K562 (cell line): Measurements from ENCODE around the gene MEGF9. TPM values are rescaled to one million over a fixed set of nuclear protein-coding genes. Genes with fewer than 3 reads are reported as not detected.
A peak's percentile ranks its signal among the peaks of the same experiment; 100 is the strongest.

Source experiments
- ARNT ChIP-seq, 2 experiments: fragments of 450-650 bp; IDR thresholded peaks; 2 replicates each; pipeline ENCODE4 v1.6.1; 2016; ENCODE audit warnings: mild to moderate bottlenecking in 1 of 2
- BCL6 ChIP-seq: fragments of 250-450 bp; sonication (Bioruptor Pico); IDR thresholded peaks from 2 replicates; pipeline ENCODE4 v1.4.0; 2020
- BHLHE40 ChIP-seq: IDR thresholded peaks from 2 replicates; pipeline ENCODE4 v1.6.1; 2011; ENCODE audit warnings: low read length, improper control_type of control experiment
- CBX1 ChIP-seq: sonication (generic); IDR thresholded peaks from 2 replicates; pipeline ENCODE4 v1.6.1; 2016; ENCODE audit warnings: antibody characterized with exemption, low read depth, mild to moderate bottlenecking
- CSDE1 ChIP-seq, 2 experiments: fragments of 450-650 bp; IDR thresholded peaks; 2 replicates each; pipeline ENCODE4 v1.6.1; 2016; ENCODE audit warnings: mild to moderate bottlenecking in 1 of 2
- EP400 ChIP-seq: fragments of 450-650 bp; IDR thresholded peaks from 2 replicates; pipeline ENCODE4 v1.6.1; 2017; ENCODE audit warnings: antibody characterized with exemption, mild to moderate bottlenecking, moderate library complexity
- EZH2 ChIP-seq: IDR thresholded peaks from 2 replicates; pipeline ENCODE4 v1.6.1; 2012; ENCODE audit warnings: low read depth, mild to moderate bottlenecking, inconsistent platforms, low read length, borderline replicate concordance
- FIP1L1 ChIP-seq: fragments of 200-400 bp; formaldehyde crosslinking; IDR thresholded peaks from 2 replicates; pipeline ENCODE4 v1.6.1; 2018; ENCODE audit warnings: mild to moderate bottlenecking, low read depth, low read length; ENCODE audit not compliant: poor library complexity, severe bottlenecking
- FOXP1 ChIP-seq: sonication (generic); formaldehyde crosslinking; IDR thresholded peaks from 2 replicates; pipeline ENCODE4 v1.8.0; 2022; ENCODE audit warnings: mild to moderate bottlenecking, missing genetic modification reagents
- GTF2E2 ChIP-seq: fragments of 200-800 bp; sonication (Bioruptor generic); IDR thresholded peaks from 2 replicates; pipeline ENCODE4 v1.6.1; 2016; ENCODE audit warnings: missing genetic modification characterization, missing compliant biosample characterization
- HDAC2 ChIP-seq: fragments of 450-650 bp; IDR thresholded peaks from 2 replicates; pipeline ENCODE4 v1.6.1; 2016; ENCODE audit warnings: mild to moderate bottlenecking
- JUNB ChIP-seq: fragments of 450-650 bp; formaldehyde crosslinking; conservative IDR thresholded peaks from 2 replicates; pipeline ENCODE4 v1.4.0; 2020; ENCODE audit warnings: mild to moderate bottlenecking
- KDM1A ChIP-seq, 2 experiments: fragments of 450-650 bp; IDR thresholded peaks; 2 replicates each; pipeline ENCODE4 v1.6.1; 2016; ENCODE audit warnings: mild to moderate bottlenecking in 2 of 2
- NFATC3 ChIP-seq: fragments of 450-650 bp; IDR thresholded peaks from 2 replicates; pipeline ENCODE4 v1.6.1; 2017; ENCODE audit warnings: mild to moderate bottlenecking
- NRF1 ChIP-seq, 2 experiments: fragments of 450-650 bp; IDR thresholded peaks in 1 of 2; conservative IDR thresholded peaks in 1 of 2; 2 replicates each; pipeline ENCODE4 v1.6.1; 2014; ENCODE audit warnings: mild to moderate bottlenecking in 2 of 2
- RBFOX2 ChIP-seq: fragments of 200-400 bp; formaldehyde crosslinking; IDR thresholded peaks from 2 replicates; pipeline ENCODE4 v1.6.1; 2017; ENCODE audit warnings: low read depth, mild to moderate bottlenecking, low read length, moderate library complexity
- TRIM24 ChIP-seq, 2 experiments: fragments of 450-650 bp; IDR thresholded peaks; 2 replicates each; pipeline ENCODE4 v1.6.1; 2016
- TRIM28 ChIP-seq: fragments of 450-650 bp; IDR thresholded peaks from 2 replicates; pipeline ENCODE4 v1.6.1; 2017
- ZFX ChIP-seq: sonication (generic); formaldehyde crosslinking; IDR thresholded peaks from 2 replicates; pipeline ENCODE4 v1.8.0; 2022; ENCODE audit warnings: mild to moderate bottlenecking, missing genetic modification reagents, moderate library complexity
- ZNF232 ChIP-seq: sonication (generic); formaldehyde crosslinking; IDR thresholded peaks from 2 replicates; pipeline ENCODE4 v1.8.0; 2022; ENCODE audit warnings: mild to moderate bottlenecking, missing genetic modification reagents
- ZNF445 ChIP-seq: fragments of 250-450 bp; sonication (Bioruptor Pico); IDR thresholded peaks from 2 replicates; pipeline ENCODE4 v1.4.0; 2020; ENCODE audit warnings: low read depth, mild to moderate bottlenecking, moderate library complexity
- ZNF589 ChIP-seq: fragments of 200-800 bp; sonication (Bioruptor generic); IDR thresholded peaks from 2 replicates; pipeline ENCODE4 v1.6.1; 2016; ENCODE audit warnings: low read depth, missing genetic modification characterization, missing compliant biosample characterization
- ZNF764 ChIP-seq: fragments of 250-450 bp; sonication (Bioruptor Pico); IDR thresholded peaks from 2 replicates; pipeline ENCODE4 v1.4.0; 2020; ENCODE audit warnings: low read depth, mild to moderate bottlenecking, moderate library complexity
- ZNF780A ChIP-seq: fragments of 250-450 bp; sonication (Bioruptor Pico); IDR thresholded peaks from 2 replicates; pipeline ENCODE4 v1.5.0; 2021; ENCODE audit warnings: mild to moderate bottlenecking
- polyA plus RNA-seq, 8 experiments: library from polyadenylated mRNA; depleted of rRNA in 4 of 8; stranded (reverse) in 5 of 8; unstranded in 3 of 8; fragments of >200 nt; fragmentation: Nextera tagmentation in 2 of 8; fragmentation: Illumina TruSeq in 1 of 8; extraction: Ambion mirVana in 2 of 8; extraction: Trizol in 1 of 8; gene quantifications; 2 replicates each; pipeline versions ENCODE4 v1.2.1 to v1.2.3, GENCODE V29; 2011 to 2014; ENCODE audit warnings: inconsistent platforms in 1 of 8, missing spikeins in 1 of 8
- total RNA-seq, 7 experiments: library from RNA; depleted of rRNA in 6 of 7; stranded (reverse); fragments of >200 nt in 6 of 7; fragmentation: Illumina TruSeq in 2 of 7; extraction: Trizol in 2 of 7; gene quantifications; 2 replicates each; pipeline versions ENCODE4 v1.2.1 to v1.2.3, GENCODE V29; 2011 to 2021; ENCODE audit warnings: low replicate concordance in 1 of 7
- TF ChIP-seq, protein P1 (sequence below): fragments of 250-450 bp; sonication (Bioruptor Pico); IDR thresholded peaks from 2 replicates; pipeline ENCODE4 v1.8.0; 2021; ENCODE audit warnings: borderline replicate concordance, mild to moderate bottlenecking, moderate library complexity; ENCODE audit not compliant: poor library complexity, severe bottlenecking
- TF ChIP-seq, protein P2 (sequence below): sonication (generic); IDR thresholded peaks from 2 replicates; pipeline ENCODE4 v1.6.1; 2016
- TF ChIP-seq, protein P3 (sequence below), 2 experiments: fragments of 450-650 bp; IDR thresholded peaks; 2 replicates each; pipeline ENCODE4 v1.6.1; 2016
- TF ChIP-seq, protein P4 (sequence below): sonication (generic); formaldehyde crosslinking; IDR thresholded peaks from 2 replicates; pipeline ENCODE4 v1.9.0; 2022; ENCODE audit warnings: mild to moderate bottlenecking, missing genetic modification reagents

MEGF9 gene
- total and polyA plus RNA-seq, 9 of the 15 experiments (the other 6 are each of a cell fraction or from before 2014, with no cell fraction given): 2.1 to 6.2 (median 3.8) TPM

DNA sequence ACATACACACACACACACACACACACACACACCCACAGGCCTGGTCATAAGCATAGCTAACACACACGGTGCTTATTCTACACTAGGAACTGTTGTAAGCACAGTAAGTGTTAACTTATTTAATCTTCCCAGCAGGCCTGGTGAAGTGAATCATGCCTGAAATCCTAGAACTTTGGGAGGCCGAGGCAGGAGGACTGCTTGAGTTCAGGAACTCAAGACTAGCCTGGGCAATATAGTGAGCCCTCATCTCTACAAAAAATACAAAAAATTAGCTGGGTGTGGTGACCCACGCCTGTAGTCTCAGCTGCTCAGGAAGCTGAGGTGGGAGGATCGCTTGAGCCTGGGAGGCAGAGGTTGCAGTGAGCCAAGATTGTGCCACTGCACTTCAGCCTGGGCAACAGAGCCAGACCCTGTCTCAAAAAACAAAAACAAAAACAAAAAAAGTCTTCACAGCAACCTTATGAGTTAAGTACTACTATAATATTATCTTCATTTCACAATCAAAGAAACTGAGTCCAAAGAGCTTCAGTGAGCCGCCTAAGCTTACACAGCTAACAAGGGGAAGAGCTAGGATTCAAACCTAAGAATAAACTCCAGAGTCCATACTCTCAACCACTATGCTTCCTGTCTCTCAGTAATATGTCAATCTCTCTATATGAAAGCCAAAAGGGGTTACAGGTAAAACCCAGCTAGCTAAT is 2.3 kb downstream of the MEGF9 start (continued):
- TF ChIP-seq EP400 (0 out of 2 replicates have a peak, but pooled peaks have one; percentile 2), ZNF589 (no peak), BCL6 (CRISPR knock-in tag) (no peak), CBX1 (no peak), ARNT (IDR thresholded peaks at IDR 0.05) (no peak), FIP1L1 (no peak), GTF2E2 (tag) (no peak), EZH2 (no peak), JUNB (CRISPR knock-in tag) (no peak), FOXP1 (no peak), ZFX (CRISPR knock-in tag) (no peak), KDM1A (IDR thresholded peaks at IDR 0.05) (peak in 1 of 2 experiments; percentile 45; a peak in 3 of 4 replicates), ZNF445 (no peak), ZNF764 (CRISPR knock-in tag) (no peak), ZNF232 (CRISPR knock-in tag) (no peak), TRIM24 (IDR thresholded peaks at IDR 0.05) (no peak), TRIM28 (no peak), NRF1 (conservative IDR thresholded peaks at IDR 0.05 in 1 of 2, IDR thresholded peaks at IDR 0.05 in 1 of 2) (no peak), HDAC2 (0 out of 2 replicates have a peak, but pooled peaks have one; percentile 37), BHLHE40 (no peak), NFATC3 (0 out of 2 replicates have a peak, but pooled peaks have one; percentile 19), CSDE1 (IDR thresholded peaks at IDR 0.05) (no peak), ZNF780A (CRISPR knock-in tag) (no peak), RBFOX2 (0 out of 2 replicates have a peak, but pooled peaks have one; percentile 1)
- TF ChIP-seq, protein P1, sequence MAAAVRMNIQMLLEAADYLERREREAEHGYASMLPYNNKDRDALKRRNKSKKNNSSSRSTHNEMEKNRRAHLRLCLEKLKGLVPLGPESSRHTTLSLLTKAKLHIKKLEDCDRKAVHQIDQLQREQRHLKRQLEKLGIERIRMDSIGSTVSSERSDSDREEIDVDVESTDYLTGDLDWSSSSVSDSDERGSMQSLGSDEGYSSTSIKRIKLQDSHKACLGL (CRISPR knock-in tag): no peak
- TF ChIP-seq, protein P2, sequence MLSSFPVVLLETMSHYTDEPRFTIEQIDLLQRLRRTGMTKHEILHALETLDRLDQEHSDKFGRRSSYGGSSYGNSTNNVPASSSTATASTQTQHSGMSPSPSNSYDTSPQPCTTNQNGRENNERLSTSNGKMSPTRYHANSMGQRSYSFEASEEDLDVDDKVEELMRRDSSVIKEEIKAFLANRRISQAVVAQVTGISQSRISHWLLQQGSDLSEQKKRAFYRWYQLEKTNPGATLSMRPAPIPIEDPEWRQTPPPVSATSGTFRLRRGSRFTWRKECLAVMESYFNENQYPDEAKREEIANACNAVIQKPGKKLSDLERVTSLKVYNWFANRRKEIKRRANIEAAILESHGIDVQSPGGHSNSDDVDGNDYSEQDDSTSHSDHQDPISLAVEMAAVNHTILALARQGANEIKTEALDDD: peak; percentile 49; the same call in 1 of the 2 replicates
- TF ChIP-seq, protein P3, sequence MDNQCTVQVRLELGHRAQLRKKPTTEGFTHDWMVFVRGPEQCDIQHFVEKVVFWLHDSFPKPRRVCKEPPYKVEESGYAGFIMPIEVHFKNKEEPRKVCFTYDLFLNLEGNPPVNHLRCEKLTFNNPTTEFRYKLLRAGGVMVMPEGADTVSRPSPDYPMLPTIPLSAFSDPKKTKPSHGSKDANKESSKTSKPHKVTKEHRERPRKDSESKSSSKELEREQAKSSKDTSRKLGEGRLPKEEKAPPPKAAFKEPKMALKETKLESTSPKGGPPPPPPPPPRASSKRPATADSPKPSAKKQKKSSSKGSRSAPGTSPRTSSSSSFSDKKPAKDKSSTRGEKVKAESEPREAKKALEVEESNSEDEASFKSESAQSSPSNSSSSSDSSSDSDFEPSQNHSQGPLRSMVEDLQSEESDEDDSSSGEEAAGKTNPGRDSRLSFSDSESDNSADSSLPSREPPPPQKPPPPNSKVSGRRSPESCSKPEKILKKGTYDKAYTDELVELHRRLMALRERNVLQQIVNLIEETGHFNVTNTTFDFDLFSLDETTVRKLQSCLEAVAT (IDR thresholded peaks at IDR 0.05): no peak
- TF ChIP-seq, protein P4, sequence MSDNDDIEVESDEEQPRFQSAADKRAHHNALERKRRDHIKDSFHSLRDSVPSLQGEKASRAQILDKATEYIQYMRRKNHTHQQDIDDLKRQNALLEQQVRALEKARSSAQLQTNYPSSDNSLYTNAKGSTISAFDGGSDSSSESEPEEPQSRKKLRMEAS: no peak
